Mucosa of stomach (tissue), 1 donor: Measurements from ENCODE around the gene IRF3.
A peak's percentile ranks its signal among the peaks of the same experiment; 100 is the strongest.

ENCODE experiments used
- H3K27me3 ChIP-seq: one replicate; pipeline ENCODE4 v1.7.0; 2013; ENCODE audit warnings: mild to moderate bottlenecking, low read length; ENCODE audit not compliant: control insufficient read depth, insufficient read depth
- H3K36me3 ChIP-seq: one replicate; pipeline ENCODE4 v1.7.0; 2013; ENCODE audit warnings: low read length; ENCODE audit not compliant: control insufficient read depth, insufficient read depth
- H3K4me1 ChIP-seq: one replicate; pipeline ENCODE4 v1.7.0; 2013; ENCODE audit warnings: mild to moderate bottlenecking, low read length; ENCODE audit not compliant: control insufficient read depth, insufficient read depth
- H3K4me3 ChIP-seq: one replicate; pipeline ENCODE4 v1.7.0; 2013; ENCODE audit warnings: low read length
- H3K9ac ChIP-seq: one replicate; pipeline ENCODE4 v1.7.0; 2013; ENCODE audit warnings: mild to moderate bottlenecking, low read length, moderate library complexity
- H3K9me3 ChIP-seq: one replicate; pipeline ENCODE4 v1.7.0; 2013; ENCODE audit warnings: mild to moderate bottlenecking, low read length, moderate library complexity; ENCODE audit not compliant: control insufficient read depth
- donor health status: Pancreatic carcinoma.

The IRF3 gene

GRCh38 chr19:49646586-49646985 lies 19.1 kb downstream of the IRF3 start:
- H3K36me3 ChIP-seq: peaks cover 4% of the 10 kb centered on the region
- H3K27me3 ChIP-seq: no peaks in the 10 kb centered on the region
- no peak overlapping the region for H3K9ac ChIP-seq
- H3K9me3 ChIP-seq: no peaks in the 10 kb centered on the region
- H3K4me1 ChIP-seq: peaks cover 12% of the 10 kb centered on the region
- H3K4me3 ChIP-seq: no peak overlapping the region

- H3K4me3 ChIP-seq: no peak overlapping the region
- H3K9ac ChIP-seq: no peak overlapping the region
- peaks cover 4% of the 10 kb centered on the region for H3K36me3 ChIP-seq
- no peaks in the 10 kb centered on the region for H3K9me3 ChIP-seq
- peaks cover 12% of the 10 kb centered on the region for H3K4me1 ChIP-seq
- H3K27me3 ChIP-seq: no peaks in the 10 kb centered on the region
These were observed 19.7 kb downstream of the IRF3 start for GRCh38 chr19:49645995-49646394.

GRCh38 chr19:49645592-49645991 lies 20.1 kb downstream of the IRF3 start:
- Histone ChIP-seq H3K4me1 (peaks cover 12% of the 10 kb centered on the region), H3K4me3 (no peak overlapping the region), H3K9me3 (no peaks in the 10 kb centered on the region), H3K27me3 (no peaks in the 10 kb centered on the region), H3K9ac (no peak overlapping the region), H3K36me3 (peaks cover 4% of the 10 kb centered on the region)

- Histone ChIP-seq H3K36me3 (peaks cover 4% of the 10 kb centered on the region), H3K4me3 (no peak overlapping the region), H3K27me3 (no peaks in the 10 kb centered on the region), H3K4me1 (peaks cover 25% of the 10 kb centered on the region), H3K9me3 (no peaks in the 10 kb centered on the region), H3K9ac (peak overlapping the region; percentile 18)
These were observed 22.2 kb downstream of the IRF3 start for GRCh38 chr19:49643466-49643865.

GRCh38 chr19:49642492-49643035 lies 23.1 kb downstream of the IRF3 start:
- H3K4me1 ChIP-seq: peaks cover 32% of the 10 kb centered on the region
- H3K36me3 ChIP-seq: peaks cover 4% of the 10 kb centered on the region
- H3K9ac ChIP-seq: peak overlapping the region; percentile 96
- H3K4me3 ChIP-seq: peak overlapping the region; percentile 71
- no peaks in the 10 kb centered on the region for H3K27me3 ChIP-seq
- no peaks in the 10 kb centered on the region for H3K9me3 ChIP-seq

- peak within 1 kb of the TSS; percentile 71 for H3K4me3 ChIP-seq
These were observed 23.8 kb downstream of the IRF3 start, which contains the start of gene SCAF1 for GRCh38 chr19:49641688-49642491. TSS of gene SCAF1 (plus strand) at chr19:49642209. CDS start at chr19:49645027, 2,818 bp downstream.

GRCh38 chr19:49640113-49640898 lies 25.4 kb downstream of the IRF3 start, which contains the start of gene RRAS:
TSS of gene RRAS (minus strand) at chr19:49640143. CDS start at chr19:49640098, 45 bp downstream.
- no peaks in the 10 kb centered on the region for H3K36me3 ChIP-seq
- H3K9ac ChIP-seq: peak within 1 kb of the TSS; percentile 93
- no peaks in the 10 kb centered on the region for H3K27me3 ChIP-seq
- no peaks in the 10 kb centered on the region for H3K9me3 ChIP-seq
- peak within 1 kb of the TSS; percentile 86 for H3K4me3 ChIP-seq
- H3K4me1 ChIP-seq: peaks cover 37% of the 10 kb centered on the region

More at GRCh38 chr19:49641688-49642491, 23.8 kb downstream of the IRF3 start, which contains the start of gene SCAF1:
- H3K9me3 ChIP-seq: no peaks in the 10 kb centered on the region
- H3K9ac ChIP-seq: peak within 1 kb of the TSS; percentile 96
- peaks cover 33% of the 10 kb centered on the region for H3K4me1 ChIP-seq
- H3K27me3 ChIP-seq: no peaks in the 10 kb centered on the region
- peaks cover 4% of the 10 kb centered on the region for H3K36me3 ChIP-seq

GRCh38 chr19:49639401-49640112 lies 26.1 kb downstream of the IRF3 start:
- no peaks in the 10 kb centered on the region for H3K36me3 ChIP-seq
- H3K9me3 ChIP-seq: no peaks in the 10 kb centered on the region
- H3K4me1 ChIP-seq: peaks cover 37% of the 10 kb centered on the region
- H3K27me3 ChIP-seq: no peaks in the 10 kb centered on the region
- H3K9ac ChIP-seq: peak overlapping the region; percentile 79
- peak overlapping the region; percentile 86 for H3K4me3 ChIP-seq

- Histone ChIP-seq H3K4me3 (peak overlapping the region; percentile 28), H3K9me3 (no peaks in the 10 kb centered on the region), H3K4me1 (peaks cover 30% of the 10 kb centered on the region), H3K36me3 (no peaks in the 10 kb centered on the region), H3K27me3 (no peaks in the 10 kb centered on the region), H3K9ac (peak overlapping the region; percentile 79)
These were observed 27.6 kb downstream of the IRF3 start for GRCh38 chr19:49637821-49638738.

GRCh38 chr19:49636233-49636932 lies 29.3 kb downstream of the IRF3 start:
- Histone ChIP-seq H3K27me3 (no peaks in the 10 kb centered on the region), H3K9me3 (no peaks in the 10 kb centered on the region), H3K36me3 (no peaks in the 10 kb centered on the region), H3K4me3 (no peak overlapping the region), H3K4me1 (peaks cover 25% of the 10 kb centered on the region), H3K9ac (no peak overlapping the region)
